HL-60/S4 treated with phorbol 12-myristate 13-acetate at 8.2 ng/mL for 4 days and 3 days (cell line): ENCODE data around the gene OR10A4.
"Not testable (repeated sequence)": the region's sequence is repeated elsewhere in the genome, so short reads cannot be mapped to it uniquely, and the experiment has no call there.

Experiments used
- in situ Hi-C: fragments of 300-500 bp; cut with MboI; formaldehyde crosslinking; loops from 2 replicates; pipeline ENCODE4 v1.15.0; 2022; ENCODE audit warnings: low sequenced_read_pairs

Gene OR10A4

GRCh38 chr11:6894097-6894496, 17.7 kb downstream of the OR10A4 start:
- in situ Hi-C loops = no loop called here

GRCh38 chr11:6895010-6895409, 18.6 kb downstream of the OR10A4 start:
- in situ Hi-C loops = no loop called here

- in situ Hi-C loops = no loop called here
These were observed 22.5 kb downstream of the OR10A4 start for GRCh38 chr11:6898911-6899310.

- in situ Hi-C loops = no loop called here
These were observed 24.0 kb downstream of the OR10A4 start for GRCh38 chr11:6900327-6900999.

- in situ Hi-C loops = not testable (repeated sequence)
These were observed 28.4 kb downstream of the OR10A4 start for GRCh38 chr11:6904804-6905203.

GRCh38 chr11:6911378-6911777, 35.0 kb downstream of the OR10A4 start:
- in situ Hi-C loops = no loop called here

GRCh38 chr11:6911948-6912347, 35.5 kb downstream of the OR10A4 start:
- in situ Hi-C loops = no loop called here

- in situ Hi-C loops = no loop called here
These were observed 43.3 kb downstream of the OR10A4 start for GRCh38 chr11:6919698-6920097.

- in situ Hi-C loops = no loop called here
These were observed 44.3 kb downstream of the OR10A4 start, which contains the start of gene OR2D3 for GRCh38 chr11:6920702-6921101. Gene OR2D3 (plus strand): TSS chr11:6921002. CDS start chr11:6921002, 0 bp downstream.

- in situ Hi-C loops = no loop called here
These were observed 48.7 kb downstream of the OR10A4 start for GRCh38 chr11:6925007-6925577.

- in situ Hi-C loops = no loop called here
These were observed 49.3 kb downstream of the OR10A4 start for GRCh38 chr11:6925636-6926207.

GRCh38 chr11:6926208-6927029, 50.0 kb downstream of the OR10A4 start, which contains the start of gene ZNF215:
Gene ZNF215 (plus strand): TSS chr11:6926426. CDS start chr11:6932273, 5,847 bp downstream.
- in situ Hi-C loops = no loop called here

- in situ Hi-C loops = no loop called here
These were observed 50.7 kb downstream of the OR10A4 start for GRCh38 chr11:6927030-6927617.
